Activated naive CD4-positive, alpha-beta T cell treated with anti-CD3 and anti-CD28 coated beads, Interleukin-2, amount 10 ng/mL, durations not matched to agents 5 hours and 36 hours (primary cell): Measurements from ENCODE around the gene LIN7C. TPM values are rescaled to one million over a fixed set of nuclear protein-coding genes. Genes with fewer than 3 reads are reported as not detected.

Source experiments
- microRNA-seq: library from miRNA; unstranded; fragments of <30 nt; microRNA quantifications from one replicate; pipeline ENCODE4 v1.2.0, GENCODE V29; 2022; ENCODE audit warnings: borderline microRNAs expressed, borderline replicate concordance
- total RNA-seq, 2 experiments: library from RNA; stranded (reverse); gene quantifications; one replicate each; pipeline ENCODE4 v1.2.3, GENCODE V29; 2021

Gene LIN7C, protein sequence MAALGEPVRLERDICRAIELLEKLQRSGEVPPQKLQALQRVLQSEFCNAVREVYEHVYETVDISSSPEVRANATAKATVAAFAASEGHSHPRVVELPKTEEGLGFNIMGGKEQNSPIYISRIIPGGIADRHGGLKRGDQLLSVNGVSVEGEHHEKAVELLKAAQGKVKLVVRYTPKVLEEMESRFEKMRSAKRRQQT
- total RNA-seq: 10 to 100 TPM; 22.9 to 23.5 TPM

DNA sequence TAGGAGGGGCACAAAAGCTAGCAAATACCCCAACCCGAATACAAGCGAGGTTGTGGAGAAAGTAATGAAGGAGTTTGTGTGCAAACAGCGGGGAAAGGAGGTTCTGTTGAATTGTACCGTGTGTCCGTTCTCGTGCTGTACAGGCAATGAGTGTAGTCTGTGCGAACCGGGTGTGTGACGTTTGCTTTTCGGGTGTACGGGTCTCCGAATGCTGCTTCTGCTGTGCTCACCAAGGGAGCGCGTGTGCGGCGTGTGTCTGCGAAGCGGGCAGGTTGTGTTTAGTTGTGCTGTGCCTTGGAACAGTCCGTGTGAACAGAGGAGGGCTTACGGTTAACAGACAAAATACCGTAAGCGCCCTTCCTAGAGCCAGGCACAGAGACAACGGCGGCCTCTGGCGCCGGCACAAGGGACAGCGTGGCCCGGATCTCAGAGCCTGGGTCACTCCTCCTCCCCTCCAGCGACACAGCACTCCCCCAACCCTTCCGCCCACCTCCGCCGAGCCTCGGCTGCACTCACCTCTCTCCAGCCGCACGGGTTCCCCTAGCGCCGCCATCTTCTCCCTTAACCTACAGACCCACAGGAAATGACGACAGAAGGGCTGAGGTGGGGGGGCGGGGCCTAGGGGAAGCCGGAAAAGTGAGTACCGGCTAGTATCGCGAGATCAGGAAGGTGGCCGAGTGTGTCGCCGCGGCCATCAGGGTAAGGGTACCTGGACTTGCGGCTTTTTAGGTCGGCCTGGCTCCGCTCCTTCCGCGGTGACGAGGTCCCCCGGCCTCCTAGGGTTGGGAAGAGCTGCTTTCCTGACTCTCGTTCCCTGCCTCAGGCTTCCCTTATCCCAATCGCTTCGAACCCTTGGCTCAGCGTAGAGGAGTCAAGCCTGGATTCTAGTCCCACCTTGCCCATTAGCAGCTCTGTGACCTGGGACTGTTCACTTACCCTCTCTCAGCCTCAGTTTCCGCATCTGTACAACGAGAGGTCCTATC is at the start of gene LIN7C:
LIN7C (minus strand) TSS at position 570 of the 983 bp plus-strand sequence; CDS start at position 553, 17 bp downstream.

DNA sequence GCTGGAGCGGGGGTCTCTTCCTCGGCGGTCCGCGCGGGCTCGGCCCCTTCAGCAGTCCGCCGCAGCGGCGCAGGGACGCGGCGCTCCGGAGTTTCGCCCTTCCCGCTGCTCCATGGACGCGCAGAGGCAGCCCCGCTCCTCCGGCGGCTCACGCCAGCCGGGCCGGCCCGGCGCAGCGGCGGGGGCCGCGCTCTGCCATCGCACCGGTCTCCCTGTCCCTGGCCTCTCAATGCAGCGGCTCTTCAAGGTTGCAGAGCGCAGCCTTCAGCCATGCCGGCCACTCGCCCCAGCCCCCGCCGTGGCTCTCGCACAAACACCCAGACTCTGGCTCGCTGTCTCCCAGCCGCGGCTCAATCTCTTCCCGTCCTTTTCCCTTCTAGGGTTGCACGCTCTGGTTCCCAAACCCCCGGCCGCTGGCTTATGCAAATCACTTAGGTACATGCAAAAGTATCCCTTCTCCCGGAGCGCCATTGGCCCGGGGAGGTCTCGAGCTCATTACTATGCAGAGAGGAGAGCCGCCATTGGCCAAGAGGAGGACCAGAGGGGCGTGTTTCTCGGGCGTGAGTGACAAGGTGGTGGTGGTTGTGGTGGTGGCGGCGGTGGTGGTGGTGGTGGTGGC is 34.1 kb downstream of the LIN7C start, which contains the start of gene LGR4:
LGR4 (minus strand) TSS at position 393 of the 619 bp plus-strand sequence. CDS start 488 bp downstream, outside the sequence.

Small RNA genes lying within 50 kb of the gene (microRNA-seq; reads per million reads assigned to microRNA genes)
- gene MIR8087: not detected

Other genes starting within 250 kb of the LIN7C start
- gene CCDC34, start 143.6 kb downstream of the LIN7C start, total RNA-seq: 10 to 100 TPM; 13.3 to 14.2 TPM
- under 1 TPM; 0.18 to 0.29 TPM for gene LGR4, start 34.0 kb downstream of the LIN7C start, total RNA-seq
- gene BDNF, start 193.7 kb upstream of the LIN7C start, total RNA-seq: not detected